ENCODE measurements around the gene MAGEA11.
"Not testable (repeated sequence)": the region's sequence is repeated elsewhere in the genome, so short reads cannot be mapped to it uniquely, and the experiment has no call there.

The MAGEA11 gene

DNA sequence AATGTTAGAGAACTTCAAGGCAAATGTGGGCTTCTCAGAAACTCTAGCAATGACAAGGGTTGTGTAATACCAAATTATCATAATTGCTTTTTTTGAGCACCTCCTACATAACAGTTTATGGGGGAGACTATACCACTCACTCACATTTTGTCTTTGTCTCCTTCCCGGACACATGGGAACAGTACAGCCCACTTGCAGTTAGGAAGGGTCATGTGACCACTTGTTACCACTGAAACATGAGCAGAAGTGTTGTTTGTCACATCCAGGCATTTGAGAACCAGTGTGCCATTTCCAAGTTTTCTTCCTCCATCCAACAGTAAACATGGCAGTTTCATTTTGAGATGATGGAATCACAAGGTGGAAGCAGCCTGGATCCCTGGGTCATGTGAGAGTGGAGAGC, 6.9 kb downstream of the MAGEA11 start:
- no peak for DNase-seq (ENCODE audit: low read depth)

DNA sequence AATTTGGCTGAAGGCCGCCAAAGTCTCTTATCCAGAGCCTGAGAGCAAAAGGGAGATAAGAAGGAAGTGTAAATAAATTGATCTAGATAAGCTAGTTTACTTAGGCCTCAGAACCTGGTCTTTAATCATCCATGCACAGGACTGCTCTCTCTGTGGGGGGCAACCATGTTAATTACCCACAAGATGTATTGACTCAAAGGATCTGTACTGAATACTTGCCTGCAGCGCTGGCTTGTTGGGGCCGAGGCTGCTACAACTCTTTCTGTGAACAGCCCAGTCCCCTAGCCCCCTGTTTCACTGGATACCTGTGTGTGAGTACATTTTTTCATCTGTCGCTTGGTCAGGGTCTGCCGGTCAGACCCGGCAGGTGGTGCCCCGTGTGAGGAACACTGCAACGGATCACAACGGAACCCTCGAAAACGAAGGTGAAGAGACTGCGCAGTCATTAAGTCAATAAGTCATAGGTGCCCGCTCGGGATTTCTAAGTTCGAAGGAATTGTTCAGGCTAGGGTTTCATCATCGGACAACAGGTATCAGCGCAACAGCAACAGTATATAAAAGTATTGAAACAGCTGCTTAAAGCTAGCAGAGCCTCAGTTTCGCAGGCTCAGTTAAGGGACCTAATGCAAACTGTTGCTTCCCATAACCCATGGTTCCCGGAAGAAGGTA, 8.3 kb downstream of the MAGEA11 start:
- no peak for DNase-seq (ENCODE audit: low read depth)

DNA sequence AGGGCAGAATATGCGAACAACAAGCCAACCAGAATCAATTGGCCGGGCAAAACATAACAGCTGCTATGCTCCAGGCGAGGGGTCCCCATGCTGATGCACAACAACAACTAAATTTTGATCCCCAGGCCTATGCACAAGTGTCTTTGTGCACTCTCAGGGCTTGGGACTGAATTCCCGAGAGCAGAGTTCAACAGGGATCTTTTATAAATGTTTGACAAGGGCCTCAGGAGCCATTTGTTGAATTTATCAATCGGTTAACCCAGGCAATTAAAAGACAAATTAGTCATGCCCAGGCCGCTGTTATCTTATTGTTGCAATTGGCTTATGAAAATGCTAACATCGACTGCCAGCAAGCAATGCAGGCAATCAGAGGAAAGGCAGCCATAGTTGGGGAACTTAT, 9.4 kb downstream of the MAGEA11 start:
- not testable (repeated sequence) for DNase-seq (ENCODE audit: low read depth)

DNA sequence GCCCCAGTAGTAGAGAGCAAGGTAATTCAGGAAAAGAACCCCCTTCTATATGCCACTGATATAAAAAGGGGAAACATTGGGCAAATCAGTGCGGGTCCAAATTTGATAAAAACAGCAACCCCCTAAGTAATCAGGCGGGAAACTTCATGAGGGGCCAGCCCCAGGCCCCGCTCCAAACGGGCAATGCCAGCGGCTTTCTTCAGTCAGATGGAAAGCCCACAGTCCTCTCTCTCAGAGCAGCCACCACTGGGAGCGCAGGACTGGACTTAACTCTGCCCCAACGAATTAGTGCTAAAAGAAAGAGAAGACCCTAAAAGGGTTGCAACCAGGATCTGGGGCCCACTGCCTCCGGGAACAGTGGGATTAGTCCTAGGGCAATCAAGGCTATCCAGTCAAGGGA, 9.9 kb downstream of the MAGEA11 start:
- DNase-seq (ENCODE audit: low read depth): no peak

DNA sequence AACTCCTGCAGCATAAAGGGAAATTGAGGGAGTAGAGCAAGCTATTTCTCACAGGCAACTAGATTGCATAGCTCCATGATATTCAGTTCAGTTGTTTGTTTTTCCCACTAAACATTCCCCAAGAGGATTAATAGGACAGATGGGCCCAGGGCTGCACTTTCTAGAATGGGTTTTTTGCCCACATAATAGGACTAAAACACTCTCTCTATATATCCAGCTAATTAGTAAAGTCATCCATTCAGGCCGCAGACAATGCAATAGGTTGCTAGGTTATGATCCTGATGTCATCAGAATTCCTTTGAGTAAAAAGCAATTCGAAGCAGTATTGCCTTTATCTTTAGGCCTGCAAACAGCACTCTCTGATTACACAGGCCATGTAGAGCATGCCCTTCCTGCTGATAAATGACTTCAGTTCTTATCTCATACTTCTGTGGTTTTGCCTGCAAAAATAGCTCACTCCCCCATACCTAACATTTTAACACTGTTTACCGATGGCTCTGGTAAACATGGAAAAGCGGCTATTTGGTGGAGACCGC, 11.8 kb downstream of the MAGEA11 start:
- not testable (repeated sequence) for DNase-seq (ENCODE audit: low read depth)

DNA sequence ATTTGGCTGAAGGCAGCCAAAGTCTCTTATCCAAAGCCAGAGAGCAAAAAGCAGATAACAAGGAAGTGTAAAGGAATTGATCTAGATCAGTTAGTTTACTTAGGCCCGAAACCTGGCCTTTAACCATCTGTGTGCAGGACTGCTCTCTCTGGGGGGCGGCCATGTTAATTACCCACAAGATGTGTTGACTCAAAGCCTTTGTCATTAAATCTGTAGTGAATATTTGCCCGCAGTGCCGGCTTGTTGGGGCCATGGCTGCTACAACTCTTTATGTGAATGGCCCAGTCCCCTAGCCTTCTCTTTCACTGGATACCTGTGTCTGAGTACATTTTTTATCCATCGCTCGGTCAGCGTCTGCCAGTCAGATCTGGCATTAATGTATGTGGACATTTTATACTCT, 15.4 kb downstream of the MAGEA11 start:
- DNase-seq (ENCODE audit: low read depth): not testable (repeated sequence)

DNA sequence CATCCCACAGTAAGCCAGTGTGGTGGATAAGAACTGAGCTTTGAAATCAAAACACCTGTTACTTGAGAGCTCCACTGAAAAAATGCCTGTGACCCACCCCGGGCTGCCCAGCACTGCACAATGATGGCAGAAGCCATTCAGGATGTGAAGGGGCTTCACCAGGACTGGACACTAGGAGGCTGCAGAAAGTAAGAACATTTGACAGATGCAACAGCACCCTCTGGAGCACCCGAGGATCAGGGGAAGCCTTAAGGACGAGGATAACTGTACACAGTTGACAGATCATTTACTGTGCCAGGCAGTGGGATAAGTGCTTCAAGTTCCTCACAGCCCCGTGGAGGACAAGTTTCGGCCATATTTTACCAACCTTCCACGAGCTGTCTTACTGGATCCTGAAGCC, 30.4 kb downstream of the MAGEA11 start:
- DNase-seq (ENCODE audit: low read depth): not testable (repeated sequence)

DNA sequence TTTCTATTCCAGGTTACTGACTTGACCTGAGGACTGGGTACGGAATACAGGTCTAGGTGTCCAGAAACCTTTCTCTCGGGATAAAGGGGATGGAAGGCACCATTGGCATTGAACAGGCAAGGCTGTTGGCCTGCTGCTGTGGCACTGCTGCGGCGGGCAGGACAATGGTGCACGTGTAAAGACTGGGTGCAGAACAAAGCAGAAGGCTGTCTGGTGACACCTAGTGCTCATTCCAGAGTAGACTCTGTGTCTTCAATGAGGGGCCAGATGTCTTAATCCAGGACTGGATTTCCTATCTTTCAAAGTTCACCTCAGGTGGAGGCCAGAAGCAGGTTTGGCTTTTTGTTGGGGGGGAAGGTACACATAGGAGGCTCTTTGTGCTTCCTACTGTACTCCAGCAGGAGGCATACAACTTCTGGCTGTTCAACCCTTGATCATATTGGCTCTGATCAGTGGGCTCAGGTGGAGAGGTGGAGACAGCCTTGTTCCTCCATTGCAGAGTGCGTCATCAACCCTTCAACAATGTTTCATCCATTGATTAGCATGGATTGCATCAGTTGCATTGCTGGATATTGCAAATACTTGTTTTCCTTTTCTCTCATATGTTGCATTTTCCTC, 34.6 kb downstream of the MAGEA11 start:
- not testable (repeated sequence) for DNase-seq (ENCODE audit: low read depth)

DNA sequence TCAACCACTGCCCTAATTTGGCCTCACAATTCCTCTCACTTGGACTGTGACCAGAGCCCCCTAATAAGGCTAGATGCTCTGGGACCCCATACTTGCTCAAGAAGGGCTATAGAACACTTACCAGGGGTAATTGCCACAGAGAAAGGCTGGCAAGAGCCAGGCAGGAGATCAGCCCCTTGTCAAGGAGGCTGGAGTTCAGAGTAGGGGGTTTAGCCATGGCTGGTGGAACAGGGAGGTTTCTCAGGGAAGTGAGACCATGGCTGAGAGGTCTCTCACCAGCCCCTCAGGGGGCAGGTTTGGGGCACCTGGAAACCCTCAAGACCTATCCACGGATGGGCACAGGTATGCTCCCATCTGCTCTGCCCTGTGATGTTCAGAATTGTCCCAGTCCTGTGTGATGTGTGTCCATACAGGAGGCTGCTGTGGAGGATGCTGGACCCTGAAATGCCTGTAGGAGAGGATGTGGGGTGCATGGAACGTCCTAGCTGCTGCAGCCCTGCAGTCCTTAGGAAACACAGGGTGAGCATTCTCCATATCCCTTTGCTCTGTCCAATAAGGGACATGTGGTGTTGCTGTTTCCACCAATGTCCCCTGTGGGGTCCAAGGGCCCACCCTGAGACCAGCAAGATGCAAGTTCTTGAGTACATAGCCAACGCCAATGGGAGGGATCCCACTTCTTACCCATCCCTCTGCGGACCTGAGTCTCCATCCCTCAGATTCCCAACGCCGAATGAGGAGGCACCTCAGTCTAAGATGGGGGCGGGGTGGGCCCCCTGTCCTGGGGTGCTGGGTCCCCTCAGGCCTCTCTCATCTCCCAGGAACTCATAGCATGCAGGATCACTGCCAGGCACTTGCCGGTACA, 45.6 kb downstream of the MAGEA11 start:
- DNase-seq (ENCODE audit: low read depth): no peak

DNA sequence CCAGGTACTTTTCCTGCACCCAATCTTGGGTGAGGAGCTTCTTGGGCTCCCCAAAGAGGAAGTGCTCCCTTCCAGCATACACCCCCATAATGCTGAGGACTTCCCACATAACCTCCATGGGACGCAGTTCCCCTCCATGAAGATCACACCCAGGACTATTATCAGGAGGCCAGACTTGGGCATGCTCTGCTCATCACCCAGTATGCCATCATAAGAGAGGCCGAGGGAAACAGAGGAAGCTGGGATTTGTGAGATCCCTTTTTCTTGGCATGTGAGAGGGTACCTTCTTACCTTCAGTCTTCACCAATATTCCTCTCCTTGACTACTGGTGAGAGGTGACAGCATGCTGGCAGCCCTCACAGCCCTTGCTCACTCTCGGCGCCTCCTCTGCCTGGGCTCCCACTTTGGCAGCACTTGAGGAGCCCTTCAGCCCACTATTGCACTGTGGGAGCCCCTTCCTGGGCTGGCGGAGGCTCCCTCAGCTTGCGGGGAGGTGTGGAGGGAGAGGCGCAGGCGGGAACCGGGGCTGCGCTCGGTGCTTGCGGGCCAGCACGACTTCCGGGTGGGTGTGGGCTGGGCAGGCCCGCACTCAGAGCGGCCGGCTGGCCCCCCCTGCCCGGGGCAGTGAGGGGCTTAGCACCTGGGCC, 46.3 kb downstream of the MAGEA11 start:
- DNase-seq (ENCODE audit: low read depth): no peak

DNA sequence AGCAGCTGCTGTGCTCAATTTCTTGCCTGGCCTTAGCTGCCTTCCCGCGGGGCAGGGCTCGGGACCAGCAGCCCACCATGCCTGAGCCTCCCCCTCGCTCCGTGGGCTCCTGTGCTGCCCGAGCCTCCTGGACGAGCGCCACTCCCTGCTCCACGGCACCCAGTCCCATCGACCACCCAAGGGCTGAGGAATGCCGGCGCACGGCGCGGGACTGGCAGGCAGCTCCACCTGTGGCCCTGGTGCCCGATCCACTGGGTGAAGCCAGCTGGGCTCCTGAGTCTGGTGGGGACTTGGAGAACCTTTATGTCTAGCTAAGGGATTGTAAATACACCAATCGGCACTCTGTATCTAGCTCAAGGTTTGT, 46.8 kb downstream of the MAGEA11 start:
- not testable (repeated sequence) for DNase-seq (ENCODE audit: low read depth)

DNA sequence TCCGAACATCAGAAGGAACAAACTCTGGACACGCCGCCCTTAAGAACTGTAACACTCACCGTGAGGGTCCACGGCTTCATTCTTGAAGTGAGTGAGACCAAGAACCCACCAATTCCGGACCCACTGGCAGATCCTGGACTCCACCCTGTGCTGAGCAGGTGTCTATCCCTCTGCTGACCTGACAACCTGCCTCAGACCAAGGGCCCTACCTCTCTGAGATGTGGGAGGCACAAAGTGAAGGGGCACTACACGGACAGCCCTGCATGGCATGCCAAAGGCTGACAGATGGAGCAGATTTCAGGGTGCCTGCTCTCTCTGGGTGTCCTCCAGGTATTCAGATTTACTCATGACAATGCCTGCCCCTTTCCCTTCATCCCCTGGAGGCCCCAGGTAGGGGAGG, 48.0 kb downstream of the MAGEA11 start:
- DNase-seq (ENCODE audit: low read depth): no peak

DNA sequence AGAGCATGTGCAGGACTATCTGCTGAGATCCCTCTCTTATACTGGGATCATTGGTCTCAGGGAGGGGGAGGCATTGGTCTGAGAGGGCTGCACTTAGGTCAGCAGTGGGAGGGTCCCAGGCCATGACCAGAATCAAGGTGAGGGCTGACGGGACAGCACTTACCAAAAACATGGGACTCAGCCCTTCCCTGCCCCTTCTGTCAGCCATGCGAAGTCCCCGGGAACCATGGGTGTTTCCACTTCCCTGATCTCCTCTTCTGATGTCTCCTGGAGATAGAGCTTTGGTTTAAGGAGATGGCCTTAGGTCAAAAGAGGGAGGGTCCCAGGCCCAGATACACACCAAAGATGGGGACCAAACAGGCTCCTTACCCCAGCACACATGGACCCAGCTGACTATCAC, 49.1 kb downstream of the MAGEA11 start:
- no peak for DNase-seq (ENCODE audit: low read depth)

DNA sequence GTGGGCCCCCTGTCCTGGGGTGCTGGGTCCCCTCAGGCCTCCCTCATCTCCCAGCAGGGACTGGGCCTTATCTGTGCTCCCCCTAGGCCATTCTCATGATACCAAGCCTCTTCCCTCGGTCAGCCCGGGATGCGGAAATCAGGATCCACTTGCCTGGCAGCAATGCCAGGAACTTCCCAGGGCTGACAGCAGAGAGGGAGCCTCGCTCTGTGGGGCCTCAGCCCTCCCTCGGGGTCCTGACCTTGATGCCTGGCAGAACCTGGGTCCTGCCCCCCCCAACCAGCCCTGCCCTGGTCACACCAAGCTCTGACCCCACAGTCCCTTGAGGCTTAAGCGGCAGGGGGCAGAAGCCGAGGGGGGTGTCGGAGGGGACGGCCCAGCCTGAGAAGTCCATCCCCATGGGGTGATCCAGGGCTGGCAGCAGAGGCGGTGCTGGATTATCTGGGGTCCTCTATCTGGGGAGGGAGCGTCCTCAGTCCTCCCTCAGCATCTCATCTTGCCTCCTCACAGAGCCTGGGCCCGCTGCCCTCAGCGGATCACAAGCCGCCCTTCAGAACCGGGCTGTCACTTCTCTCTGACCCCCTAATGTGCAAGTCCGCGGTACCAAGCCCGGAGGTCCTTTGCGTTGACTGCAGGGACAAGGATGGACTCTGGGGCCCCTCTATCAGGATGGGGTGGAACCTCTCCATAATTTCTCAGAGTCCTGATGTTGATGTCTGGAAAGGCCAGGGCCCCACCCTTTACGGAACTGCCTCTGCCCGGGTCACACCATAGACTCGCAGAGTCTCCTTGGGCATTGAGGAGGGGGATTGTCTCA, 50.2 kb downstream of the MAGEA11 start:
- DNase-seq (ENCODE audit: low read depth): not testable (repeated sequence)

DNA sequence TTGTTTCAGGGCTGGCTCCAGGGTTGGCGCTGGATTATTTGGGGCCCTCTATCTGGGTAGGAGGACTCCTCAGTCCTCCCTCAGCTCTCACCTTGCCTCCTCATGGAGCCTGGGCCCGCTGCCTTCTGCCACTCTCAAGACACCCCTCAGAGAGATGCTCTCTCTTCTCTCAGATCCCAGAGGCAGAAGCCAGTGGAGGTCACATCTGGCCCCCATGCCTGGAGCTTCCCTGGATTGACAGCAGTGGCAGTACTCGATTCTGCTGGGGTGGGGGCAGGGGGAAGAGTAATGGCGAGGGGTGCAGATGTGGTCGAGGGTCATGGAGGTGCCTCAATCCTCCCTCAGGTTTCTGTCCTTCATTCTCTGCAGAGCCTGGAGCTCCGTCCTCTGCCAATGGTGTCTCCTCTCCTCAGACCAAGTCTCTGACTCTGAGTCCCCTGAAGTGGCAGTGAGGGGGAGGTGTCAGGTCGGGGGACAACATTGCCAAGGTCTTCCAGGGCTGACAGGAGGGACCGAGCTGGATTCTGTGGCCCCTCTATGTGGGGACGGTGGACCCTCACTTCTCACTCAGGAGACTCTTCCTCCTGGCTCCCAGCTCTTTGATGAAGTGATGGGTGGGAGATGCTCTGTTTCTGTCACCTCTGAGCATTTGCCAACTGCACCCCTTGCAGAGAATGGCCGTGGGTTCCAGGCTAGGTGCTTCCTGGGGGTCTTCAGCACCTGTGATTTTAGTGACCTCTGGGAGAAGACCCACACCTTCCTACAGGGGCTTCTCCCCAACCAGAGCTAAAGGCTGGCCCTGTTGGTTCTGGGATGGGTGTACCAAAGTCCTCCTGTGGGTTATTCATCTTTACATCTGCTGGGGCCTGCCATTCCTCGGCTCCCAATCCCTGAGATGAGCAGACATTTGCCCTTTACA, 51.1 kb downstream of the MAGEA11 start:
- DNase-seq (ENCODE audit: low read depth): no peak

All from GM04503 (cell line).